GM18499 (cell line): ENCODE data around the gene MYL10.
"Not testable (repeated sequence)": the region's sequence is repeated elsewhere in the genome, so short reads cannot be mapped to it uniquely, and the experiment has no call there.

Experiments
- ATAC-seq: cut with Tn5 transposase; IDR thresholded peaks from one replicate; pipeline ENCODE4 v1.9.1; 2021; ENCODE audit warnings: moderate number of reproducible peaks; ENCODE audit not compliant: insufficient read depth, unreplicated experiment

MYL10 gene

DNA sequence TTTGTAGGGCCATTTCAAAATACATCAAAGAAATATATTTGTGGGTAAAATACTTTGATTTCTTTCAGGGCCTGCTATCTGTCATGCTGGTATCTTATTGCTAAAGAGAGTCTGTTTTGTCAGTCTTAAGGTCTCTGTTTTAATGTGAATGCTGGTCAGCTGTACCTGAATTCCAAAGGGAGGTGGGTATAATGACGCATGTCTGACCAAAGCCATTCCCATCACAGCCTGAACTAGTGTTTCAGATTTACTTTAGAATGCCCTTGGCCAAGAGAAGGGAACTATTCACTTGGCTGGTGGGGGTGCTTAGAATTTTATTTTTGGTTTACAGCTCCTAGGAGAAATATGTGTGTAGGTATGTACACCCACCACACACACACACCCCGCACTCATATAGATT is 30.6 kb upstream of the MYL10 start:
- no peak for ATAC-seq

DNA sequence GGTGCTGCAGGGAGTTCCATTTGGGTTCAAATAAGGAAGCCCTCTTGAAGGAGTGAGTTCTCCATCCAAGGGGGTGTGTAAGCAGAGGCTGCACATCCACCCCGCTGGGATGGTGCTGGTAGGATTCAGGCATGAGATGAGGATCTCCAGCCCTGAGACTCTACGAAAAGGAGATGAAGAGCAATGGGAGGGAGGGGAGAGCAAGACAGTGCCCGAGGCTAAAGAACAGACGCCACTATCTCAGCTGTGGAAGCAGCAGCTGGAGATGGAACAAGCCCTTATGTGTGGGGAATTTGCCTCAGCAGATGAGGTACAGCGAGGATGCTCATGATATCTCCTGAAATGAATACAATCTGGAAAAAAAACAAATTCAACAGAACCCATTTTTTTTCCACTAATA is 28.1 kb upstream of the MYL10 start:
- no peak for ATAC-seq

DNA sequence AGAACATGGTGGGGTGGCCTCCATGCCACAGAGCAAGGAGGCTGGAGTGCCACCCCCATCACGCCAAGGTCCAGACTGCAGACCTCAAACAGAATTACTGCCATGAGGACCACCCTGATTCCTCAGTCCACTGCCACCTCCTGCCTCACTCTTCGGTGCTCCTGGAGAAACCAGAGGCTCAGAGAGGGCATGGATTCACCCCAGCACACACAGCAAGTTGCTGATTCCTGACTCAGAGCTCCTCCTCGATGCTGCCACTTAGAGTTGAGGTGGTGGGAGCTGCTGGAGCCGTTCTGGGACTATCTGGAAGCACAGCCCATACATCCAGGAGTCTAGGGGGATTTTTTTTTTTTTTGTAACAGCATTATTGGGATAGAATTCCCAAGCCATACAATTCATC is 22.0 kb upstream of the MYL10 start:
- ATAC-seq, result no peak

- no peak for ATAC-seq
Measured at GRCh38 chr7:101650579-101651081, 21.5 kb upstream of the MYL10 start.

DNA sequence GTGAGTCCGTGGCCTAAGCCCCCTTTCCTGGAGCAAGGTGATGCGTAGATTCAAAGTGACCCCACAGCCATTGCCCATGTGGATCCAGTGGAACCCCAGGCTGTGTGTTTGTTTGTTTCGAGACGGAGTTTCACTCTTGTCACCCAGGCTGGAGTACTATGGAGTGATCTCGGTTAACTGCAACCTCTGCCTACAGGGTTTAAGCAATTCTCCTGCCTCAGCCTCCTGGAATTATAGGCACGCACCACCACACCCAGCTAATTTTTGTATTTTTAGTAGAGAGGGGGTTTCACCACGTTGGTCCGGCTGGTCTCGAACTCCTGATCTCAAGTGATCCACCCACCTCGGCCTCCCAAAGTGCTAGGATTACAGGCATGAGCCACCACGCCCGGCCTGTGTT is 18.8 kb upstream of the MYL10 start:
- ATAC-seq, result not testable (repeated sequence)

DNA sequence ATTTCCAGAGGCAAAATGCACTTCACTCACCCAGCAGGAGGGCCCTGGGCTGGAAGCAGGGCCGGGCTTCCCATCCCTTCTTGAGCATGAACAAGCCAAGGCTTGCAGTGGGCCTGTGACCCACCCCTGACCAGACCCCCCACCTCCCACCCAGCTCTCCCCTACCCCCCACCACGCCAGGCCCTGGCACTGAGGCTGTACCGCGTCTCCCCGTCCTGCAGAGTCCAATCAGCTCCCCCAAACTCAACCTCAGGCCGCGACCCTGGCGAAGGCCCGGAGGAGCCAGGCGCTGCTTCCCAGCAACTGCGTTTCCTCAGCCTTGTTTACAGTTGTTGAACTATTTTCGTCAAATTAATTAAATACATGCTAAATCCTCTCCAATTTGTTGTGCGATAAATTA is 16.9 kb upstream of the MYL10 start:
- no peak for ATAC-seq

DNA sequence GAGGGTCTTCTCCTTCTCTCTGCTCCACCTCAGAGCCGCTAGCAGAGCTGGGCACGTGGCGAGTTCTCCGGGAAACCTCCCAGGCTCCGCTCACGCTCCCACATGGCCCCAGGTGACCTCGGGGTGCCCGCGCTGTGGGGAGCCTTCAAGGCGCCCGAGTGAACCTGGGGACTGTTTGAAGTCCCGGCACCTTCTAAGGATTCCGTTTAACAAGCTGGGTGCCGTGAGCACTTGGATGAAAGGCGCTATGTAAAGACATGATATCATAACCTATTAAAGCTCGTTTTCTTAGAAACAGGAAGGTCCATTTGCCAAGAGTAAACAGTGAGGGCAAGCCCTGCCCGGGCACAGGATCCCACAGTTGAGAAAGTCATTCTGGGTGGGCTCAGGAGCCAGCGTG is 15.8 kb upstream of the MYL10 start:
- ATAC-seq, result no peak

- ATAC-seq, result not testable (repeated sequence)
Measured at GRCh38 chr7:101639127-101639526, 10.0 kb upstream of the MYL10 start.

DNA sequence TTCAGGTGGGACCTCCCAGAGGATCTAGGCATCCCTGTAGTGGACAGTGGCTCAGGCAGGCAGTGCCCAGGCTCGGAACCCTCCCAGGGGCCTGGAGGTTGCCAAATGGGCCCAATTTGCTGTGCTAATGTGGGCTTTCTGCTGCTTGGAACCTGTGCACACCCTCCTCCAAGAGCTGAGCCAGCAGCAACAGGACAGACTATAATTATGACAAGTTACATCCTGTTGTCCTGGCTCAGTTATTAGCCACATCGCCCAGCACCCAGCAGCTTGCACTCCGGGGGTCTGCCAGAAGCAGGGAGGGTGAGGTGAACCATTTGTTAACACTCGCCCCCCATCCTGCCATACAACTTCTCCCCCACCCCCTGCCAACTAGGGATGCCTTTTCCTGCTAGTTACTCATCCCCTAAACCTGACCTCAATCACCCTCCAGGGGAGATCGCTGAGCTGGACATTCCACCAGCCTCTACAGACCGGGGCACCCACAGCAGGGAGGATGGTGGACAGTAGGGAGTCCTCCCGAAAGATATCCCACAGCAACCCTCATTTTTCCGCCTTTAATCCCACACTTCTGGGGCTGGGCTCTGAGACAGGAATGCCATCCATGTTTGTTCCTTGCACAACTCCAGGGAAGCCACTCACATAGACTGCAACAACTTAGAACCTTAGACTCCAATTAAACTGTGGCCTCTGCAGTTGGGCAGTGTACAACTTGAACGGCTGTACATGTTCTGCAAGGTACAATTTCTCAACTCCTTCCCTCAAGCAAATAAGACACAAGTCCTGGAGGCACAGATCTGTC is 7.9 kb upstream of the MYL10 start:
- ATAC-seq, result no peak

- no peak for ATAC-seq
Measured at GRCh38 chr7:101635484-101635883, 6.4 kb upstream of the MYL10 start.

GRCh38 chr7:101634196-101634717 is 5.2 kb upstream of the MYL10 start:
- no peak for ATAC-seq

- ATAC-seq, result no peak
Measured at GRCh38 chr7:101633511-101633910, 4.4 kb upstream of the MYL10 start.

DNA sequence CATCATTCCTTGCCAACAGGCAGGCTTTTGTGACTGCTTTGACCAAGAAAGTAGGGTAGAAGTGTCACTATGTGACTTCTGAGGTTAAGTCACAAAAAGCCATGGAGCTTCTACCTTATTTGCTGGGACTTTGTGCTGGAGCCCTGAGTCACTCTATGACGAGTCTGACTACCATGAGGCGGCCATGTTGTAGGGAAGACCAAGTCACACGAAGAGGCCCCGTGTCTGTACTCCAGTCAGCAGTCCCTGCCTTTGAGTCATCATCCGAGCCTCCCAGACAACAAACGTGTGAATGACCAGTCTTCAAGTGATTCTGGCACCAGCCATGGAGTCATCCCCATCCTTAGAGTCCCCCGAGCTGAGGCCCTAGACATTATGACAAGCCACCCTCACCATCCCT is 3.5 kb upstream of the MYL10 start:
- ATAC-seq, result no peak

DNA sequence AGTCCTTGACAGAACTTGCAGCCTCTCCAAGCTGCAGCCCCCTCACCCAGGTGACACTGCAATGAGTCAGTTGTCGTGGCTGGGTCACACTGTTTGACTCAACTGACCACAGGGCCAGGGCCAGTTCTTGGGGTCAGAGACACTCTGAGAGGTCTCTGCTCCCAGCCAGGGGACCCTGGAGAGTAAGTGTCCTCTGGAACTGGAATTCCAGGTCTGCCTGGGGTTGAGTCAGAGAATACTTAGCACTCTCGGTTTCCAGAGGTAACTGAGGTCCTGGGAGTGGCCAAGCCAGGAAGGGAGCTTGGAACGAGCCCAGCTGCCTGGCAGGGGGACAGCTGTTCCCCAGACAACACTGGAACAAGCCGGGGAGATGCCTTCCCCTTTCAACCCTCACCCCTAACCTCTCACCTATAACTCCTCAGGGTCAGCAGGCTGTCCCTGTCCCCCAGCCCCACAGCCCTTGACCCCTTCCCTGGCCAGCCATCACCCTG is 2.2 kb upstream of the MYL10 start:
- no peak for ATAC-seq

GRCh38 chr7:101630591-101630990 is 1.5 kb upstream of the MYL10 start:
- no peak for ATAC-seq

DNA sequence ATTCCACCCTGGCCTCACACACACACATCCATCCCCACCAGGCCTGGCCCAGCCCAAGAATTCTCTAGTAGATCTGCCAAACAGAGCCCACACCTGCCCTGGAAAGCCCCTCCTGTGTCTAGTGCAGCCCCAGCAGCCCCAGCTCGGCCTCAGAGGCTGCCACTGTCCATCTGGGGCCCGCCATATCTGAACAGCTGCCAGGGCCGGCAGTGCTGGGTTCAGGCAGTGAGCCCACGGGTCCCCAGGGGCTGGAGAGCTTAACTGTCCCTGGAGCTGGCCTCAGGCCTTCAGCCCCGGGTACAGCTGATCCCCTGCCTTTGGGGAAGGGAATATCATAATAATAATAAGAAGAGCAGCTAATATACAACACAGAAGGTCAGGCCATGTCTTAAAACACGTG is 574 bp downstream of the MYL10 start:
- no peak for ATAC-seq

DNA sequence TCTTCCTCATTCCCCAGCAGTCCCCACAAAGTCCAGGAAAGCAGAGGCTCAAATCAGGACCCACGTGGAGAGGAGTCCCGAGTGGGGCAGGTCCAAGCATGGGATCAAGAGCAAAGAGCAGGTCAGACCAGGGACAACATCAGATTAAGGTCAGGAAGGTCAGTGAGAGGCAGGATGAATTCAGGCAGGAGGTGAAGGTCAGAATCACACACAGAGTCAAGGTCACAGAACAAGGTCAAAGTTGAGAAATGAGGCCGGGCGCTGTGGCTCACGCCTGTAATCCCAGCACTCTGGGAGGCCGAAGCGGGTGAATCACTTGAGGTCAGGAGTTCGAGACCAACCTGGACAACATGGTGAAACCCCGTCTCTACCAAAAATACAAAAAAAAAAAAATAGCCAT is 2.3 kb downstream of the MYL10 start:
- no peak for ATAC-seq

DNA sequence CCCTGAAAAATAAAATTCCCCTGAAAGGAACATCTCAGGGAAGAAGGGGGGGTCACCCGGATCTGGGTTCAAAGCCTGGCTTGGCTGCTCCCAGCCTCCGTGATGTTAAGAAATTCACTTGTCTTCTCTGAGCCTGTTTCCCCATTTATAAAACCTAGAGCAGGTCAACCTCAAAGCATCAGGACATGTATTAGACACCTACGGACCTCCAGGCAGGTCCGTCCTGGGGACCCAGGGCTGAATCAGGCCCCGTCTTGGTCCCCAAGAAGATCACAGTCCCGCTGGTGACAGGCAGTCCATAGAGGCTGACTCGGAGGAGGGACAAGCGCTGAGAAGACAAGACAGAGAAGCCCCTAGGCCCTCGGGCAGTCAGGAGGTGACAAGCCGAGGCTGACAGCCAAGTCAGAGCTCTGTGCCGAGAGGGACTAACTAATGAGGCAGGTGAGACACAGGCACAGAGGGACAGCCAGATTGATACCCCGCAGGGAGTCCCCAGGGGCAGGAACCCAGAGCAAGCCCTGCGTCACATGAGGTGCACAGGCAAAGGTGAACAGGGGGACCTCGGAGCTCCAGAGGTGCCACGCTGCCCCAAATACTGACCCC is 2.9 kb downstream of the MYL10 start:
- ATAC-seq, result no peak

DNA sequence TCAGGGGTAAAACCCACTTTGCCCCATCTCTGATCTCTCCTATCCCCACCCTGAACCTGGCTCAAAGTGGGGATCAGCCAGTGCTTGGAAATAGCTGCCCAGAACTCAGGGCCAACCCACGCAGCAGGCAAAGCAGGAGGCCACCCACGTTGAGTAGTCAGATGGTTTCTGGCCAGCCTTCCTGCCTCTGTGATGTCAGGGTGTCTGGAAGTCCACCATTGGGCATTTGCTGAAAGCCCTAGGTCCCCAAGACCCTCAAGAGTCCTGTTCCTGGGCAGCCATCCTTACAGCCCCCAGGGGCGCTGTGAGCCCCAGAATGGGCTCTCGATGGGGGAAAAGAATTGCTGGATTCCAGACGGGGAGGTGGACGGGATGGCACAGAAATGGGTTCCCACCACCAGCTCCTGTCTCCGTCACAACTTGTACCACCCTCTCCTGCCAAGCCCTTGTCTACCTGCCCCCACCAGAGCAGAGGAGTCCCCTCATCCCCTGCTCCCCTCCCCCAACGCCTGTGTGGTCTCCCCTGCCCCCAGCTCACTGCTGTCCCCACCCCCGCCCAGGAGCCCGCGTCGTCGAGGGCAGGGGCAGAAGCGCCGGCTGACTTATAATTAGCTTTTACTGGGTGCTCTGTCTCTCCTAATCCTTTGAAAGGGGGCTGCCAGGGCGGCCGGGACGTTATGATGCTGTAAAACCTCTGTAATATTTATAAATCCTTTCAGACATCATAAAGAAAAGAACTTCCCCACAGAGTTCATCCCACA is 3.9 kb downstream of the MYL10 start:
- ATAC-seq, result no peak

GRCh38 chr7:101624246-101625001 is 4.7 kb downstream of the MYL10 start:
- ATAC-seq, result no peak
